Endodermal cell (in vitro differentiated cells): Measurements from ENCODE around the gene FIZ1. TPM values are rescaled to one million over a fixed set of nuclear protein-coding genes. Genes with fewer than 3 reads are reported as not detected.

Experiments used
- DNase-seq: peaks from one replicate; pipeline ENCODE4 v3.0.0-alpha.2; 2017
- H3K27ac ChIP-seq: 2 replicates; pipeline ENCODE4 v1.5.1; 2013; ENCODE audit warnings: mild to moderate bottlenecking, low read depth, low read length, moderate library complexity
- H3K27me3 ChIP-seq: 2 replicates; pipeline ENCODE4 v1.6.1; 2013; ENCODE audit warnings: mild to moderate bottlenecking, low read length, moderate library complexity; ENCODE audit not compliant: insufficient read depth, control insufficient read depth, poor library complexity, severe bottlenecking
- H3K36me3 ChIP-seq: 2 replicates; pipeline ENCODE4 v1.7.0; 2013; ENCODE audit warnings: mild to moderate bottlenecking, low read length, moderate library complexity; ENCODE audit not compliant: control insufficient read depth, insufficient read depth
- H3K4me1 ChIP-seq: one replicate; pipeline ENCODE4 v1.7.0; 2013; ENCODE audit warnings: low read length; ENCODE audit not compliant: control insufficient read depth, insufficient read depth
- H3K4me3 ChIP-seq: 2 replicates; pipeline ENCODE4 v1.5.1; 2013; ENCODE audit warnings: mild to moderate bottlenecking, low read length, moderate library complexity
- H3K9ac ChIP-seq: 2 replicates; pipeline ENCODE4 v1.6.1; 2013; ENCODE audit warnings: mild to moderate bottlenecking, low read length, moderate library complexity; ENCODE audit not compliant: poor library complexity, severe bottlenecking; ENCODE audit errors: extremely low read depth
- H3K9me3 ChIP-seq: 2 replicates; pipeline ENCODE4 v1.6.1; 2013; ENCODE audit warnings: mild to moderate bottlenecking, low read length, moderate library complexity; ENCODE audit not compliant: control insufficient read depth
- H3K27ac Mint-ChIP-seq: 2 replicates; pipeline ENCODE4 v1.8.0; 2020; ENCODE audit warnings: mixed read lengths
- H3K27me3 Mint-ChIP-seq: 2 replicates; pipeline ENCODE4 v1.8.0; 2021; ENCODE audit warnings: mild to moderate bottlenecking, mixed read lengths; ENCODE audit not compliant: insufficient read depth
- H3K36me3 Mint-ChIP-seq: 2 replicates; pipeline ENCODE4 v1.8.0; 2020; ENCODE audit warnings: low read depth, mixed read lengths
- H3K4me1 Mint-ChIP-seq: 2 replicates; pipeline ENCODE4 v1.8.0; 2020; ENCODE audit warnings: mixed read lengths
- H3K4me3 Mint-ChIP-seq: 2 replicates; pipeline ENCODE4 v1.8.0; 2020; ENCODE audit warnings: mild to moderate bottlenecking, moderate library complexity, mixed read lengths
- H3K9me3 Mint-ChIP-seq: 2 replicates; pipeline ENCODE4 v1.8.0; 2020; ENCODE audit warnings: mild to moderate bottlenecking, mixed read lengths
- WGBS, 2 experiments: methylation state at CpG; one replicate each; pipeline versions ENCODE4 v1.1.5 to v1.1.7; 2013; ENCODE audit warnings: missing lambda C conversion rate in 2 of 2, mixed read lengths in 1 of 2; ENCODE audit not compliant: insufficient coverage in 1 of 2, insufficient read length in 1 of 2; 5-methylcytosine and 5-hydroxymethylcytosine counted together
- total RNA-seq, 2 donors: library from RNA; stranded (reverse); fragmentation: NEBNext Ultra II Directional in 1 of 2; extraction: Animal tissue kit (Norgen Biotek cat#: 25700) in 1 of 2; gene quantifications; 2 replicates in 1 of 2; 3 replicates in 1 of 2; pipeline ENCODE4 v1.2.1, GENCODE V29; 2021
- TF ChIP-seq, protein P1 (sequence below): fragments of 200-600 bp; sonication (generic); conservative IDR thresholded peaks from 2 replicates; pipeline ENCODE4 v1.5.0; 2021; ENCODE audit warnings: antibody characterized with exemption, mild to moderate bottlenecking

The FIZ1 gene
- total RNA-seq, 2 donors from 2014 or later = 19.7 to 21.1 TPM

DNA sequence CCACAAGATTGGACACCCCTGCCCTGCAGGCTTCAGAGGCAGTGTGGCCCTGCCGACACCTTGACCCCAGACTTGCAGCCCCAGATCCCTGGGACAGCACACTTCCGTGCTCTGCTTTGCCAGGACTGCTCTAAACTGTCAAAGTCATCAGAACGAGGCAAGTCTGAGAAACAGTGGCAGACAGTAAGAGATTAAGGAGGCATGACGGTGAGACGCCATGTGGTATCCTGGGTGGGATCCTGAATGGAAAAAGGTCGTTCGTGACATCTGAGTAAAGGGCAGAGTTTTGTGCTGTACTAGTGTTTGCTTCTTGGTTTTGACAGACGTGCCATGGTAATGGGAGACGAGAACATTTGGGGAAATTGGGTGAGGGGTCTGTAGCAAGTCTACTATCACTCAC is 32.5 kb downstream of the FIZ1 start:
- H3K36me3 Mint-ChIP-seq = no peaks in the 10 kb centered on the region
- H3K4me1 ChIP-seq = no peaks in the 10 kb centered on the region

DNA sequence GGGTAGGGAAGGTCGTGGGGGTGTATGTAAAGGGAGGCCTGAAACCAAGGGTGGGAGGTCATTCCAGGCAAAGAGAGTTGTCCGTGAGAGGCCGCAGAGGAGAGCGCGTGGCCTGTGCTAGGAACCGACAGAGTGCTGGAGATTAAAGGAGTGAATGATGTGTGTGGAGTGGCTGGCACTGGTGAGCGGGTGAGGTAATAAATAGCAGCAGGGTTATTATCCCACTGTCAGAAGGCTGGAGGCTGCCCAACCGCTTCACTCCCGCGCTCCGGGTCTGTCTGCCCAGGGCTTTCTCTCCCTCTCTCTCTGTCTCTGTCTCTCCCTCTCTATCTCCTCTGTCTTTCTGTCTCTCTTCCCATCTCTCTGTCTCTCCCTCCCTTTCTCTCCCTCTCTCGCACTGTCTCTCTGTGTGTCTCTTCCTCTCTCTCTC is 36.0 kb downstream of the FIZ1 start:
- Histone ChIP-seq H3K36me3 (no peaks in the 10 kb centered on the region), H3K9ac (no peak overlapping the region), H3K27ac (no peak overlapping the region), H3K4me3 (no peak overlapping the region), H3K9me3 (no peaks in the 10 kb centered on the region), H3K4me1 (no peaks in the 10 kb centered on the region), H3K27me3 (peaks cover 6% of the 10 kb centered on the region)
- 82 to 84% methylated on average over 9 to 12 of the region's 12 CpGs for WGBS, 2 experiments
- TF ChIP-seq, protein P1, sequence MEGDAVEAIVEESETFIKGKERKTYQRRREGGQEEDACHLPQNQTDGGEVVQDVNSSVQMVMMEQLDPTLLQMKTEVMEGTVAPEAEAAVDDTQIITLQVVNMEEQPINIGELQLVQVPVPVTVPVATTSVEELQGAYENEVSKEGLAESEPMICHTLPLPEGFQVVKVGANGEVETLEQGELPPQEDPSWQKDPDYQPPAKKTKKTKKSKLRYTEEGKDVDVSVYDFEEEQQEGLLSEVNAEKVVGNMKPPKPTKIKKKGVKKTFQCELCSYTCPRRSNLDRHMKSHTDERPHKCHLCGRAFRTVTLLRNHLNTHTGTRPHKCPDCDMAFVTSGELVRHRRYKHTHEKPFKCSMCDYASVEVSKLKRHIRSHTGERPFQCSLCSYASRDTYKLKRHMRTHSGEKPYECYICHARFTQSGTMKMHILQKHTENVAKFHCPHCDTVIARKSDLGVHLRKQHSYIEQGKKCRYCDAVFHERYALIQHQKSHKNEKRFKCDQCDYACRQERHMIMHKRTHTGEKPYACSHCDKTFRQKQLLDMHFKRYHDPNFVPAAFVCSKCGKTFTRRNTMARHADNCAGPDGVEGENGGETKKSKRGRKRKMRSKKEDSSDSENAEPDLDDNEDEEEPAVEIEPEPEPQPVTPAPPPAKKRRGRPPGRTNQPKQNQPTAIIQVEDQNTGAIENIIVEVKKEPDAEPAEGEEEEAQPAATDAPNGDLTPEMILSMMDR = no peak
- Mint-ChIP-seq H3K4me3 (no peak overlapping the region), H3K27ac (no peak overlapping the region), H3K36me3 (no peaks in the 10 kb centered on the region), H3K27me3 (peaks cover 22% of the 10 kb centered on the region), H3K4me1 (no peaks in the 10 kb centered on the region), H3K9me3 (peaks cover 3% of the 10 kb centered on the region)
- no peak for DNase-seq

More for the DNA sequence above, 32.5 kb downstream of the FIZ1 start:
- Histone ChIP-seq H3K27ac (no peak overlapping the region), H3K36me3 (no peaks in the 10 kb centered on the region), H3K27me3 (peaks cover 6% of the 10 kb centered on the region), H3K4me3 (no peak overlapping the region), H3K9me3 (no peaks in the 10 kb centered on the region), H3K9ac (no peak overlapping the region)
- Mint-ChIP-seq H3K4me3 (no peak overlapping the region), H3K27me3 (peaks cover 10% of the 10 kb centered on the region), H3K9me3 (peaks cover 9% of the 10 kb centered on the region), H3K27ac (no peak overlapping the region), H3K4me1 (no peaks in the 10 kb centered on the region)
- TF ChIP-seq, protein P1 = no peak
- DNase-seq = no peak
- WGBS, 2 experiments = 64 to 76% methylated on average over 5 to 9 of the region's 9 CpGs

DNA sequence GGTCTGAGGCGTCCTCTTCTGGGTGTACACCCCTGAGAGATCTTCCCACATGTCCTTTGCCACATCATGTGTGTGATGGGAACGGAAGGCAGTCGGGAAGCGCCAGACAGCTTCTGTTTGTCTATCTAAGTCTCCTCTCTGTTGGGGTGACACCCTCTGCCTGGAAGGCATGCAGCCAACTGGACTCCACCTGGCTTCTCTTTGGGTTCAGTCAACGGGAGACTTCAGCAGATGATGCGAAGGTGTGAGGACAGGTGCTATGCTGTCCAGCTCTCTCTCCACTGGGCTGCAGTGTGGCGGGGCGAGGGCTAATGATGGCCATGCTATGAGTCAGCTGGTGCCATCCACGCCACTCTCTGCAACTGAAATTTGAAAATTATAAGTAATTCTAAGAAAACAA is 39.6 kb downstream of the FIZ1 start:
- H3K9ac ChIP-seq = no peak overlapping the region
- no peaks in the 10 kb centered on the region for H3K9me3 ChIP-seq
- Mint-ChIP-seq H3K9me3 (peaks cover 3% of the 10 kb centered on the region), H3K4me3 (no peak overlapping the region), H3K4me1 (peaks cover 4% of the 10 kb centered on the region), H3K27ac (no peak overlapping the region), H3K27me3 (peaks cover 18% of the 10 kb centered on the region), H3K36me3 (no peaks in the 10 kb centered on the region)
- no peaks in the 10 kb centered on the region for H3K4me1 ChIP-seq
- H3K4me3 ChIP-seq = no peak overlapping the region
- TF ChIP-seq, protein P1 = no peak
- WGBS, 2 experiments = 89 to 91% methylated on average over 2 to 8 of the region's 9 CpGs
- no peaks in the 10 kb centered on the region for H3K36me3 ChIP-seq
- DNase-seq = no peak
- no peak overlapping the region for H3K27ac ChIP-seq
- no peaks in the 10 kb centered on the region for H3K27me3 ChIP-seq
